Posterior cingulate gyrus (tissue), 11 donors: ENCODE data around the gene RASEF.

ENCODE experiments used
- DNase-seq, 10 donors: peaks; one replicate each; pipeline versions ENCODE4 v3.0.0 to v3.0.0-alpha.2; 2020 to 2021; ENCODE audit warnings: mixed read lengths in 3 of 10
- intact Hi-C: fragments of 100-400 bp; cut with DNase I; formaldehyde crosslinking; loops from one replicate; pipeline ENCODE4 v1.15.1; 2023

Gene RASEF

GRCh38 chr9:83059417-83059816 lies 3.5 kb downstream of the RASEF start:
- intact Hi-C loops, result no loop called here

GRCh38 chr9:83056911-83057310 lies 6.0 kb downstream of the RASEF start:
- intact Hi-C loops, result no loop called here
- DNase-seq, result no peak

More at GRCh38 chr9:83059417-83059816, 3.5 kb downstream of the RASEF start:
- no peak for DNase-seq

GRCh38 chr9:83056174-83056573 lies 6.8 kb downstream of the RASEF start:
- intact Hi-C loops, result no loop called here
- no peak for DNase-seq

GRCh38 chr9:83047839-83048775 lies 14.8 kb downstream of the RASEF start:
- no peak for DNase-seq
- intact Hi-C loops, result no loop called here

GRCh38 chr9:83043597-83043996 lies 19.3 kb downstream of the RASEF start:
- DNase-seq, result no peak
- intact Hi-C loops, result no loop called here

GRCh38 chr9:83041771-83042170 lies 21.2 kb downstream of the RASEF start:
- DNase-seq, result no peak
- intact Hi-C loops, result no loop called here

GRCh38 chr9:83039303-83039702 lies 23.6 kb downstream of the RASEF start:
- intact Hi-C loops, result no loop called here
- no peak for DNase-seq

GRCh38 chr9:83036043-83036442 lies 26.9 kb downstream of the RASEF start:
- intact Hi-C loops, result no loop called here
- no peak for DNase-seq

GRCh38 chr9:83035143-83035542 lies 27.8 kb downstream of the RASEF start:
- no peak for DNase-seq
- intact Hi-C loops, result no loop called here

- no peak for DNase-seq
- intact Hi-C loops, result no loop called here
Measured at GRCh38 chr9:83034587-83034986, 28.4 kb downstream of the RASEF start.

GRCh38 chr9:83034026-83034425 lies 28.9 kb downstream of the RASEF start:
- intact Hi-C loops, result no loop called here
- DNase-seq, result no peak

- DNase-seq, result no peak
- intact Hi-C loops, result no loop called here
Measured at GRCh38 chr9:83032065-83032625, 30.8 kb downstream of the RASEF start.

- DNase-seq, result no peak
- intact Hi-C loops, result no loop called here
Measured at GRCh38 chr9:83030391-83031107, 32.4 kb downstream of the RASEF start.

- intact Hi-C loops, result no loop called here
Measured at GRCh38 chr9:83029531-83030137, 33.3 kb downstream of the RASEF start.

GRCh38 chr9:83027153-83027891 lies 35.6 kb downstream of the RASEF start:
- intact Hi-C loops, result no loop called here
- no peak for DNase-seq

More at GRCh38 chr9:83029531-83030137, 33.3 kb downstream of the RASEF start:
- no peak for DNase-seq

- intact Hi-C loops, result no loop called here
- DNase-seq, result no peak
Measured at GRCh38 chr9:83024506-83025125, 38.3 kb downstream of the RASEF start.

GRCh38 chr9:83023151-83023550 lies 39.8 kb downstream of the RASEF start:
- intact Hi-C loops, result no loop called here
- DNase-seq, result no peak

- DNase-seq, result no peak
- intact Hi-C loops, result no loop called here
Measured at GRCh38 chr9:83020864-83021263, 42.1 kb downstream of the RASEF start.

GRCh38 chr9:83020327-83020726 lies 42.6 kb downstream of the RASEF start:
- intact Hi-C loops, result no loop called here

GRCh38 chr9:83019246-83019645 lies 43.7 kb downstream of the RASEF start:
- intact Hi-C loops, result no loop called here
- DNase-seq, result no peak

More at GRCh38 chr9:83020327-83020726, 42.6 kb downstream of the RASEF start:
- no peak for DNase-seq
